Measurements from ENCODE around the gene LY6G5C. TPM values are rescaled to one million over a fixed set of nuclear protein-coding genes. Genes with fewer than 3 reads are reported as not detected.

LY6G5C gene
- total RNA-seq, result 5.2 and 8.2 TPM in 2 replicates
- polyA plus RNA-seq, result 11.4 and 11.8 TPM in 2 replicates
- 5.7 and 5.9 TPM in 2 replicates for polyA plus RNA-seq (2011; cell fraction: cytosol; rRNA removed)
- 4.1 and 6.4 TPM in 2 replicates for polyA plus RNA-seq (2011; cell fraction: nucleus; rRNA removed)
- 4.0 and 5.1 TPM in 2 replicates for polyA plus RNA-seq (2012)
- polyA minus RNA-seq, result 2.5 and 3.9 TPM in 2 replicates
- polyA minus RNA-seq (2011; cell fraction: cytosol; rRNA and poly(A)+ RNA removed), result 1.6 TPM
- polyA minus RNA-seq (2011; cell fraction: nucleus; rRNA and poly(A)+ RNA removed), result 0.58 and 2.7 TPM in 2 replicates
- Bru-seq, nascent RNA, result percentile 40 among the genes with signal in this experiment
- BruChase-seq, experiment 1, labeled RNA remaining after a 6-hour chase, result percentile 53 among the genes with signal in this experiment
- percentile 39 among the genes with signal in this experiment for BruChase-seq, experiment 2, labeled RNA remaining after a 2-hour chase
- long read RNA-seq, transcript LY6G5C-214 (3 exons, 836 nt), result major isoform, 12 of 20 reads
- long read RNA-seq, partial matches to known transcripts, result 0 of 20 reads
- long read RNA-seq, other reads (novel, unspliced or antisense), result 8 of 20 reads

- DNase-seq (ENCODE audit: low read depth, low spot score) (peak; percentile 81), FAIRE-seq (peak; percentile 84)
- Histone ChIP-seq H3K27ac (ENCODE audit: insufficient read depth, low read depth, low read length) (peak within 1 kb of the TSS; percentile 18), H3K9me1 (replicated peaks; ENCODE audit: control insufficient read depth, extremely low read depth, insufficient read depth, low read length) (no peaks in the 10 kb centered on the region), H3K79me2 (ENCODE audit: control insufficient read depth, insufficient read depth, low read length) (no peaks in the 10 kb centered on the region), H3K27me3 (ENCODE audit: control insufficient read depth in 2 of 2, insufficient read depth in 2 of 2, low read length in 2 of 2) (no peaks in the 10 kb centered on the region), H3K4me2 (ENCODE audit: insufficient read depth, low read length) (peak within 1 kb of the TSS; percentile 65), H3K4me1 (ENCODE audit: control insufficient read depth, extremely low read depth, insufficient read depth, low read length) (peaks cover 8% of the 10 kb centered on the region), H3K4me3 (replicated peaks in 1 of 3; ENCODE audit: insufficient read depth in 1 of 3, low read depth in 1 of 3, low read length in 3 of 3) (peak within 1 kb of the TSS; percentile 18 to 59 (median 47)), H3K36me3 (ENCODE audit: control insufficient read depth in 2 of 2, extremely low read depth in 1 of 2, insufficient read depth in 2 of 2, low read length in 2 of 2) (no peaks in the 10 kb centered on the region), H3K9me3 (replicated peaks; ENCODE audit: control insufficient read depth, insufficient read depth, low read length) (no peaks in the 10 kb centered on the region), H2AFZ (ENCODE audit: low read depth, low read length) (peak within 1 kb of the TSS; percentile 94), H4K20me1 (replicated peaks; ENCODE audit: control insufficient read depth, extremely low read depth, insufficient read depth, low read length) (no peaks in the 10 kb centered on the region), H3K9ac (replicated peaks; ENCODE audit: extremely low read depth, insufficient read depth, low read length) (peak within 1 kb of the TSS; percentile 30)
- no TSS peak for BruUV-seq (replicated peaks)
- ChIA-PET POLR2A (interaction anchor here (0.6 to 0.8 kb wide), 2 partner anchors 57 to 149 kb away, joined by 3 to 7 read pairs; no protein-coding TSS in a partner anchor), CTCF (interaction anchor here (0.6 to 3.5 kb wide), 19 partner anchors 9 to 272 kb away, joined by 3 to 44 read pairs (median 4); partner anchors contain the start of genes ABHD16A, DDAH2, HSPA1B and MSH5)
- dilution Hi-C loops (cut with MboI; ENCODE audit: extremely low pct_ligation_motif_present, low sequenced_read_pairs) (no loop called here), intact Hi-C loops (cut with micrococcal nuclease) (loop anchor here (1.0 to 2.0 kb wide), 10 partner anchors 14 to 272 kb away; partner anchors contain the start of genes ABHD16A, CSNK2B, DDAH2 and NFKBIL1)
- TF ChIP-seq CTCF (IDR thresholded peaks at IDR 0.05; ENCODE audit: extremely low read depth in 1 of 2, insufficient read depth in 1 of 2, low read depth in 1 of 2, low read length in 2 of 2) (peak; percentile 60 to 66), MYC (IDR thresholded peaks at IDR 0.05; ENCODE audit: low read depth, low read length) (no peak)
Observed at GRCh38 chr6:31680226-31681134, at the start of gene LY6G5C. TSS of gene LY6G5C (minus strand) at chr6:31681067. CDS start at chr6:31680373, 694 bp downstream.

Data from endothelial cell of umbilical vein (primary cell).